Nephron progenitor cell (in vitro differentiated cells): ENCODE results near the gene ERMARD.

Experiments used
- DNase-seq: peaks from one replicate; pipeline ENCODE4 v3.0.0; 2021
- H3K27ac Mint-ChIP-seq: 2 replicates; pipeline ENCODE4 v1.8.0; 2021; ENCODE audit warnings: mild to moderate bottlenecking, moderate library complexity, mixed read lengths
- H3K27me3 Mint-ChIP-seq: 2 replicates; pipeline ENCODE4 v1.8.0; 2021; ENCODE audit warnings: mild to moderate bottlenecking, low read depth, mixed read lengths; ENCODE audit not compliant: poor library complexity
- H3K36me3 Mint-ChIP-seq: 2 replicates; pipeline ENCODE4 v1.8.0; 2021; ENCODE audit warnings: low read depth, mixed read lengths
- H3K4me1 Mint-ChIP-seq: 2 replicates; pipeline ENCODE4 v1.8.0; 2021; ENCODE audit warnings: mixed read lengths
- H3K4me3 Mint-ChIP-seq: 2 replicates; pipeline ENCODE4 v1.8.0; 2021; ENCODE audit warnings: mild to moderate bottlenecking, moderate library complexity, mixed read lengths
- H3K9me3 Mint-ChIP-seq: 2 replicates; pipeline ENCODE4 v1.8.0; 2021; ENCODE audit warnings: mild to moderate bottlenecking, moderate library complexity, mixed read lengths
- TF ChIP-seq, protein P1 (sequence below): fragments of 200-600 bp; sonication (generic); IDR thresholded peaks from 2 replicates; pipeline ENCODE4 v1.5.0; 2021; ENCODE audit warnings: antibody characterized with exemption

ERMARD gene

GRCh38 chr6:169710009-169710408 is 41.4 kb upstream of the ERMARD start:
- Mint-ChIP-seq H3K9me3 (no peaks in the 10 kb centered on the region), H3K27ac (peak overlapping the region; percentile 17), H3K36me3 (peaks cover 41% of the 10 kb centered on the region), H3K4me3 (no peak overlapping the region), H3K4me1 (peaks cover 14% of the 10 kb centered on the region), H3K27me3 (no peaks in the 10 kb centered on the region)
- DNase-seq, result no peak
- TF ChIP-seq, protein P1, sequence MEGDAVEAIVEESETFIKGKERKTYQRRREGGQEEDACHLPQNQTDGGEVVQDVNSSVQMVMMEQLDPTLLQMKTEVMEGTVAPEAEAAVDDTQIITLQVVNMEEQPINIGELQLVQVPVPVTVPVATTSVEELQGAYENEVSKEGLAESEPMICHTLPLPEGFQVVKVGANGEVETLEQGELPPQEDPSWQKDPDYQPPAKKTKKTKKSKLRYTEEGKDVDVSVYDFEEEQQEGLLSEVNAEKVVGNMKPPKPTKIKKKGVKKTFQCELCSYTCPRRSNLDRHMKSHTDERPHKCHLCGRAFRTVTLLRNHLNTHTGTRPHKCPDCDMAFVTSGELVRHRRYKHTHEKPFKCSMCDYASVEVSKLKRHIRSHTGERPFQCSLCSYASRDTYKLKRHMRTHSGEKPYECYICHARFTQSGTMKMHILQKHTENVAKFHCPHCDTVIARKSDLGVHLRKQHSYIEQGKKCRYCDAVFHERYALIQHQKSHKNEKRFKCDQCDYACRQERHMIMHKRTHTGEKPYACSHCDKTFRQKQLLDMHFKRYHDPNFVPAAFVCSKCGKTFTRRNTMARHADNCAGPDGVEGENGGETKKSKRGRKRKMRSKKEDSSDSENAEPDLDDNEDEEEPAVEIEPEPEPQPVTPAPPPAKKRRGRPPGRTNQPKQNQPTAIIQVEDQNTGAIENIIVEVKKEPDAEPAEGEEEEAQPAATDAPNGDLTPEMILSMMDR, result no peak

DNA sequence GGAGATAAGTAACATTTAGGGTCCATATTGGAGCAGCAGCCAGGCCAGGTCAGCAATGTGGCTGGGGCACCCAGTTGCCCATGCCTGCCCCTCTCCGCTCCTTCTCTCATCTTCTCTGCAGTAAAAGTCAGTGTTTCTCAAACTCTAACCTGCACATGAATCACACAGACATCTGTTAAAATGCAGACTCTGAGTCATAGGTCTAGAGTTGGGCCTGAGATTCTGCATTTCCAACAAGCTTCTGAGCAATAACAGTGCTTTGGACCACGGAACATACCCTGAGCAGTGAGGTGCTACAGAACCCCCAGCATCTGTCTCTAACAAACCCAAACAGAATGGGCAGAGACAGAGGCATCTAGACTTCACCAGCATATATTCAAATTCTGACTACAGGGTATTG is 37.2 kb upstream of the ERMARD start:
- Mint-ChIP-seq H3K27ac (no peak overlapping the region), H3K36me3 (peaks cover 67% of the 10 kb centered on the region), H3K27me3 (no peaks in the 10 kb centered on the region), H3K4me1 (no peaks in the 10 kb centered on the region), H3K9me3 (no peaks in the 10 kb centered on the region), H3K4me3 (no peak overlapping the region)
- DNase-seq, result no peak
- TF ChIP-seq, protein P1, result no peak

GRCh38 chr6:169714595-169714994 is 36.8 kb upstream of the ERMARD start:
- Mint-ChIP-seq H3K9me3 (no peaks in the 10 kb centered on the region), H3K36me3 (peaks cover 72% of the 10 kb centered on the region)
- TF ChIP-seq, protein P1, result no peak

GRCh38 chr6:169719117-169719516 is 32.3 kb upstream of the ERMARD start:
- peaks cover 3% of the 10 kb centered on the region for H3K27me3 Mint-ChIP-seq
- no peak overlapping the region for H3K27ac Mint-ChIP-seq
- H3K9me3 Mint-ChIP-seq, result no peaks in the 10 kb centered on the region
- DNase-seq, result no peak
- peaks cover 32% of the 10 kb centered on the region for H3K4me1 Mint-ChIP-seq
- TF ChIP-seq, protein P1, result no peak
- peaks cover 55% of the 10 kb centered on the region for H3K36me3 Mint-ChIP-seq
- H3K4me3 Mint-ChIP-seq, result no peak overlapping the region

More at GRCh38 chr6:169714595-169714994, 36.8 kb upstream of the ERMARD start:
- no peak overlapping the region for H3K4me3 Mint-ChIP-seq
- no peak for DNase-seq
- no peaks in the 10 kb centered on the region for H3K4me1 Mint-ChIP-seq
- H3K27ac Mint-ChIP-seq, result no peak overlapping the region
- H3K27me3 Mint-ChIP-seq, result no peaks in the 10 kb centered on the region

- H3K36me3 Mint-ChIP-seq, result peaks cover 42% of the 10 kb centered on the region
- no peak overlapping the region for H3K4me3 Mint-ChIP-seq
Observed at GRCh38 chr6:169720207-169720855, 31.1 kb upstream of the ERMARD start.

More at GRCh38 chr6:169720207-169720855, 31.1 kb upstream of the ERMARD start:
- Mint-ChIP-seq H3K9me3 (no peaks in the 10 kb centered on the region), H3K4me1 (peaks cover 35% of the 10 kb centered on the region), H3K27me3 (peaks cover 3% of the 10 kb centered on the region), H3K27ac (no peak overlapping the region)
- TF ChIP-seq, protein P1, result no peak
- no peak for DNase-seq
